Activated CD4-positive, alpha-beta memory T cell treated with anti-CD3 and anti-CD28 coated beads, Interleukin-2, amount 10 ng/mL, durations not matched to agents 7 days and 5 days (primary cell): Measurements from ENCODE around the gene NKX2-2. TPM values are rescaled to one million over a fixed set of nuclear protein-coding genes. Genes with fewer than 3 reads are reported as not detected.
"Not testable (repeated sequence)": the region's sequence is repeated elsewhere in the genome, so short reads cannot be mapped to it uniquely, and the experiment has no call there.

Experiments used
- CTCF ChIA-PET: fragments of 350-600 bp; sonication (Branson Sonifier 250); formaldehyde crosslinking; loops from one replicate; lab custom pipeline; 2021; ENCODE audit warnings: antibody characterized with exemption, inconsistent platforms; lab: Charles Lee
- POLR2A ChIA-PET: fragments of 350-600 bp; sonication (Branson Sonifier 250); formaldehyde crosslinking; loops from one replicate; lab custom pipeline; 2021; ENCODE audit warnings: antibody characterized with exemption; lab: Charles Lee
- DNase-seq: peaks from one replicate; pipeline ENCODE4 v3.0.0-alpha.2; 2020
- H3K27ac Mint-ChIP-seq: one replicate; pipeline ENCODE4 v1.8.0; 2021; ENCODE audit warnings: mild to moderate bottlenecking, mixed read lengths
- H3K27me3 Mint-ChIP-seq: one replicate; pipeline ENCODE4 v1.8.0; 2021; ENCODE audit warnings: mixed read lengths
- H3K36me3 Mint-ChIP-seq: one replicate; pipeline ENCODE4 v1.8.0; 2021; ENCODE audit warnings: low read depth, mixed read lengths
- H3K4me1 Mint-ChIP-seq: one replicate; pipeline ENCODE4 v1.8.0; 2021; ENCODE audit warnings: mixed read lengths
- H3K4me3 Mint-ChIP-seq: one replicate; pipeline ENCODE4 v1.8.0; 2021; ENCODE audit warnings: mild to moderate bottlenecking, mixed read lengths
- H3K9me3 Mint-ChIP-seq: one replicate; pipeline ENCODE4 v1.8.0; 2021; ENCODE audit warnings: mixed read lengths
- total RNA-seq, 2 experiments: library from RNA; stranded (reverse); gene quantifications; one replicate each; pipeline ENCODE4 v1.2.3, GENCODE V29; 2021

The NKX2-2 gene
- total RNA-seq, 2 experiments from 2014 or later, result not detected

DNA sequence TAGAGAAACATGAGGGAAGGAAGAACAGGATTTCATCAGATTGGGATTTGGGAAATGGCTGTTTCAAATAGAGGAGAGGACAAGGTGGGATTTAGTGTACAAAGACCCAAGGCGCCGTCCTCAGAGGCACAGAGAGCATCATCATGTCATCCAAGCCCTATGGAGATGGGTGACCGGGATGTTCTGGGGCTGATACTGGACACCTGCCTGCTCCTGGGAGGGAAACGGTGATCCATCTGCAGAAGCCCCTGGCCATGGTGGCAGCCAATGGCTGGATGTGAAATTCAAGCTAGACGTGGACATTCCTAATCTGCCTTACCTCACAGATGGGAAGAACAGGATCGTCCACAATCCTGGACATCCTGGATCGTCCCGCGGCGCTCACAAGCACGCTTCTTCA, 12.7 kb downstream of the NKX2-2 start:
- DNase-seq, result no peak
- Mint-ChIP-seq H3K36me3 (no peaks in the 10 kb centered on the region), H3K27ac (no peak overlapping the region), H3K27me3 (peaks cover 23% of the 10 kb centered on the region), H3K9me3 (no peaks in the 10 kb centered on the region), H3K4me1 (peaks cover 16% of the 10 kb centered on the region), H3K4me3 (no peak overlapping the region)
- ChIA-PET POLR2A (interaction anchor here (1.2 kb wide), 1 partner anchor 266 kb away, joined by 3 read pairs; no protein-coding TSS in a partner anchor), CTCF (interaction anchor here (7.3 kb wide), 1 partner anchor 263 kb away, joined by 209 read pairs; no protein-coding TSS in a partner anchor)

DNA sequence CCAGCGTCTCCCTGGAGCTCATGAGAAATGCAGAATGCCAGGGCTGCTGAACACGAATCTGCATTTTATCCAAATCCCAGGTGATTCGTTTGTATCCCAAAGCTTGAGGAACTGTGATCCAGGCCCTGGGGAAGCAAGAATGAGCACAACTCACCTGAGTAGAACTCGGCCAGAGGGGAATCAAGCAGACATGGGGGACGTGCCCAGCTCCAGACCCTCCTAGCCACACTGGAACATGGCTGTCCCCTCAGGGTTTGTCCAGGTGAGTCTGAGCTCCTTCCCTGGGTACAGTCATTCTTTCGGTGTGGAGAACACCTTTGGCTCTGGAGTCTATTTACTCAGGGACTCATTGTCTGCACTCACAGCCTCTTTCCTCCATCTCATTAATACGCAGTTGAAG, 13.3 kb downstream of the NKX2-2 start:
- Mint-ChIP-seq H3K27ac (no peak overlapping the region), H3K4me3 (no peak overlapping the region), H3K4me1 (peaks cover 16% of the 10 kb centered on the region), H3K9me3 (no peaks in the 10 kb centered on the region), H3K27me3 (peaks cover 23% of the 10 kb centered on the region), H3K36me3 (no peaks in the 10 kb centered on the region)
- POLR2A ChIA-PET, result interaction anchor here (1.2 kb wide), 1 partner anchor 266 kb away, joined by 3 read pairs; no protein-coding TSS in a partner anchor
- CTCF ChIA-PET, result interaction anchor here (1.1 kb wide), 1 partner anchor 264 kb away, joined by 4 read pairs; no protein-coding TSS in a partner anchor
- no peak for DNase-seq

DNA sequence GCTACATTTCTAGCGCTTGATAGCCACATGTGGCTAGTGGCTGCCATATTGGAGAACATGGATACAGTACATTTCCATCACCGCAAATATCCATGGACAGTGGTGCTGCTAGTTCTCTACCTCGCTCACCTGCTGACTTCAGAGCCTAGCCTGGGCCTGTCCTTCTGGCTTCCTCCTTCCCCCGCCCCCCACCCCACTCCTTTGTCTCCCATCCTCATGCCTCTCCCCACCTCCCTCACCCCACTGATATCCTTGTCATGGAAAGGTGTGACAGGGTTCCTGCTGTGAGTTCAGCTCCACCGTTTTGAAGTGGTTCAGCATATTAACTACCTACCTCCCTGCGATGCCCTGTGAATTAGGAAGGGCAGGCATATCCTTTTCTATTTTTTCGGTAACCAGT, 14.2 kb downstream of the NKX2-2 start:
- no peak overlapping the region for H3K27ac Mint-ChIP-seq
- H3K36me3 Mint-ChIP-seq, result no peaks in the 10 kb centered on the region
- no peak for DNase-seq
- H3K27me3 Mint-ChIP-seq, result peaks cover 17% of the 10 kb centered on the region
- POLR2A ChIA-PET, result no interaction called here
- no peaks in the 10 kb centered on the region for H3K9me3 Mint-ChIP-seq
- CTCF ChIA-PET, result interaction anchor here (1.1 kb wide), 1 partner anchor 263 kb away, joined by 4 read pairs; no protein-coding TSS in a partner anchor
- H3K4me1 Mint-ChIP-seq, result peaks cover 11% of the 10 kb centered on the region
- no peak overlapping the region for H3K4me3 Mint-ChIP-seq

DNA sequence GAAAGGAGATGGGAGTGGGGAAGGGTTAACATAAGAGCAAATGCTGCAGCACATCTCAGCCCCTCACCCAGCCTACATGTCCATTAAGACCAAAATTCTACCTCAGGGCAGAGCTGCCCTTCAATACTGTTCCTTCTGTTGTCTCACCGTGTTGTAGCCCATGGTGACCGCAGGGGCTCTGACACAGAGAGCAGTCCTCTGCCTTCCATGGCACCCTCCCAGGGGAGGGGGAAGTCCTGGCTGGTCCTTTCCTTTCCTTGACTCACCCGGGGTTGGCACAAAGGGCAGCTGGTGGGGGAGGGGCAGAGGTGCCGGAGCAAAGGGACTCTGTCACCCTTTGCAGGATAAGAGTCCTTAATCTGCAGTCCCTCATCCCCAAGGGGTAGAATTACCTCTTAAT, 15.2 kb downstream of the NKX2-2 start:
- ChIA-PET CTCF (interaction anchor here (0.5 kb wide), 1 partner anchor 316 kb away, joined by 5 read pairs; no protein-coding TSS in a partner anchor), POLR2A (no interaction called here)
- no peaks in the 10 kb centered on the region for H3K9me3 Mint-ChIP-seq
- H3K36me3 Mint-ChIP-seq, result no peaks in the 10 kb centered on the region
- H3K27me3 Mint-ChIP-seq, result peaks cover 16% of the 10 kb centered on the region
- no peak overlapping the region for H3K27ac Mint-ChIP-seq
- no peak overlapping the region for H3K4me3 Mint-ChIP-seq
- peaks cover 7% of the 10 kb centered on the region for H3K4me1 Mint-ChIP-seq
- no peak for DNase-seq

DNA sequence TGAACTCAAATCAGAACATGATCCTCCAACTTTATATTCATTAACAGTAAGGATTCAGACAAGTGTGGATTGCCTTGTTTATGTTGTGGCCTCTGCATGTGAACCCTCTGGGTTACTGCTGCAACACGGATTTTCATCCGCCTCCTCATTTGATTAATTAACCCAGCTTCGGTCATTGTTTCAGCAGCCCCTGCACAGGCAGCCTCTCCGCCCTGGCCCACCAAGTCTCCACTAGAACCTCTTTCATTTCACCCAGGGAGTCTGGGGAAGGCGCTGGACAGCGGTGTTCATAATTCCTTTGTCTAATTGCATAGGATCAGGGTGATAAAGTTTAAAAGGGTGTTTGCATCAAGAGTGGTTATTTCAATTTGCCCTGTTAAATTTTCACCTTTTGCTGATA, 15.7 kb downstream of the NKX2-2 start:
- H3K9me3 Mint-ChIP-seq, result no peaks in the 10 kb centered on the region
- CTCF ChIA-PET, result interaction anchor here (0.5 kb wide), 1 partner anchor 315 kb away, joined by 5 read pairs; no protein-coding TSS in a partner anchor
- H3K27me3 Mint-ChIP-seq, result peaks cover 14% of the 10 kb centered on the region
- H3K4me3 Mint-ChIP-seq, result no peak overlapping the region
- POLR2A ChIA-PET, result no interaction called here
- H3K4me1 Mint-ChIP-seq, result peaks cover 3% of the 10 kb centered on the region
- DNase-seq, result no peak
- H3K36me3 Mint-ChIP-seq, result no peaks in the 10 kb centered on the region
- no peak overlapping the region for H3K27ac Mint-ChIP-seq

DNA sequence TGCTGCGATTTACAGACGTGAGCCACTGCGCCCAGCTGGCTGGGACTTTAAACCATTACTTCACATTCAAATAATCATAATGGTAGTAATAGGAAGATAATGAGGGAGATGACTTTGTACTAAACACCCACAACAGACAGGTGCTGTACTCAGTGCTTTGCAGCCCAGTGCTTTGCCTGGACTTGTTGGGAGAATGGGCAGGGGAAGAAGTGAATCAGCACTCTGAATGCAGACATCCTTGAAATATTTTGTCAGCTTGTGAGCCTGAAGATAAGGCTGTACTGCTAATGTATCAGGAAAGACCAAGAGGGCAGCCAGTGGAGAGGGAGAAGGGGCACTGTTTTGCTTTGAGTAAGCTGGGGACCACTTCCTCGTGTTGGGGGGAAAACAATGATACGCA, 17.4 kb downstream of the NKX2-2 start:
- Mint-ChIP-seq H3K27ac (no peak overlapping the region), H3K36me3 (no peaks in the 10 kb centered on the region), H3K4me1 (no peaks in the 10 kb centered on the region), H3K9me3 (no peaks in the 10 kb centered on the region), H3K4me3 (no peak overlapping the region), H3K27me3 (peaks cover 25% of the 10 kb centered on the region)
- ChIA-PET POLR2A (no interaction called here), CTCF (interaction anchor here (0.7 to 1.3 kb wide), 3 partner anchors 9 to 261 kb away, joined by 3 read pairs; no protein-coding TSS in a partner anchor)
- DNase-seq, result no peak

DNA sequence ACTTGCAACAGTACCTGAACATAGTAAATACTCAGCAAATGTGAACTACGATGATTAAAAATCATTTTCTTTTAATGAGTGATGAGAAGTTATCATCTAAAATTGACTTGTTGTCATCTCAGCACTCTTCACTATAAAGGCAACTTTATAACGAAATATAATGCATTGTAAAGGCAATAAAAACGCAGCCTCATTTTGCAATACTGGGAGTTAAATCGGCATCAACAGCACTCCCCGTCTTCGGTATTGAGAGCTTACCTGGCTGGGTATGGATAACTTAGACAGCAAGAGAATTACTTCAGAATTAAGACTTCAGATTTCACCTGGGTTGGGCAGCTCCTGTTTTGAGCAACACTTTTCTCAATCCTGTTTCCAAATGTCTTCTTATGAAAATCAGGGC, 20.8 kb downstream of the NKX2-2 start:
- Mint-ChIP-seq H3K27me3 (peaks cover 43% of the 10 kb centered on the region), H3K27ac (no peak overlapping the region), H3K9me3 (no peaks in the 10 kb centered on the region), H3K4me1 (no peaks in the 10 kb centered on the region), H3K4me3 (no peak overlapping the region), H3K36me3 (no peaks in the 10 kb centered on the region)
- ChIA-PET CTCF (no interaction called here), POLR2A (no interaction called here)
- DNase-seq, result no peak

DNA sequence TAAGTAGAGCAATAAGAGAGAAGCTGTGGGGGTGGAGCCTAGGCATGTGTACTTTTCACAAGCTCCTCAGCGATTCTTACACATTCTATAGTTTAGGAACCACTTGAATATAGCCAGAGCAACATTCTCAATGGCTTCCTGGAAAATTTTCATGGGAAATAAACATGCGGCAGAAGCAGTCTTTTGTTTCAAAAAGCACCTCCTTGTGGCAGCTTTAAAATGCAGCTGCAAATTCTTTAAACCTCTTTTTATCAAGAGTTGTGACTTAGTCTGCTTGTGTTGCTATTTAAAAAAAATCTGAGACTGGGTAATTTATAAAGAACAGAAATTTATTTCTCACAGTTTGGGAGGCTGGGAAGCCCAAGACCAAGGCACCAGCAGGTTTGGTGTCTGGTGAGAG, 23.8 kb downstream of the NKX2-2 start:
- H3K4me1 Mint-ChIP-seq, result no peaks in the 10 kb centered on the region
- no peak for DNase-seq
- no peak overlapping the region for H3K27ac Mint-ChIP-seq
- H3K4me3 Mint-ChIP-seq, result no peak overlapping the region
- no peaks in the 10 kb centered on the region for H3K9me3 Mint-ChIP-seq
- POLR2A ChIA-PET, result no interaction called here
- H3K27me3 Mint-ChIP-seq, result peaks cover 46% of the 10 kb centered on the region
- no peaks in the 10 kb centered on the region for H3K36me3 Mint-ChIP-seq
- CTCF ChIA-PET, result interaction anchor here (0.9 kb wide), 1 partner anchor 254 kb away, joined by 3 read pairs; no protein-coding TSS in a partner anchor

DNA sequence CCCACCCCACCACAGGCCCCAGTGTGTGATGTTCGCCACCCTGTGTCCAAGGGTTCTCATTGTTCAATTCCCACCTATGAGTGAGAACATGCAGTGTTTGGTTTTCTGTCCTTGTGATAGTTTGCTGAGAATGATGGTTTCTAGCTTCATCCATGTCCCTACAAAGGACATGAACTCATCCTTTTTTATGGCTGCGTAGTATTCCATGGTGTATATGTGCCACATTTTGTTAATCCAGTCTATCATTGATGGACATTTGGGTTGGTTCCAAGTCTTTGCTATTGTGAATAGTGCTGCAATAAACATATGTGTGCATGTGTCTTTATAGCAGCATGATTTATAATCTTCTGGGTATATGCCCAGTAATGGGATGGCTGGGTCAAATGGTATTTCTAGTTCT, 33.7 kb downstream of the NKX2-2 start:
- CTCF ChIA-PET, H3K9me3 Mint-ChIP-seq, H3K27ac Mint-ChIP-seq, POLR2A ChIA-PET, H3K4me3 Mint-ChIP-seq, H3K4me1 Mint-ChIP-seq, DNase-seq, H3K36me3 Mint-ChIP-seq: not testable (repeated sequence)
- H3K27me3 Mint-ChIP-seq, result peaks cover 35% of the 10 kb centered on the region

DNA sequence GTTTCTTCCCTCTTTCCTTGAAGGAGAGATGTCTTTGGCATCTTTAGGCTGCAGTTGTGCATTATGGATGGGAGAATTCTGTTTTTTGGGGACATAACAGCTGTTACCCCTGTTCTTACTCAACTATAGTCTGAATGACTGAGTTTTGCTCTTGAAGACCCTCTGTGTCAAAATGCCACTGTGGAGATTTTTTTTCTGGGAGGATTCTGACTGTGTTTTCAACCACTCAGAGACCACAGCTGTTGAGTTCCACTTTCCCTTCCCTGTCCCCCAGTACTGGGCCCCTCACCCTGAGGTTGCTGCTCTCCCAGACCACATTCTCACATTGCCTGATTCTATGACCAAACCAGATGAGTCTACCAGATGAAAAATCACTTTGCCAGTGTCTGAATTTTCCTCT, 48.1 kb downstream of the NKX2-2 start:
- POLR2A ChIA-PET, result no interaction called here
- H3K27me3 Mint-ChIP-seq, result peaks cover 9% of the 10 kb centered on the region
- H3K9me3 Mint-ChIP-seq, result no peaks in the 10 kb centered on the region
- CTCF ChIA-PET, result no interaction called here
- DNase-seq, result no peak
- H3K36me3 Mint-ChIP-seq, result no peaks in the 10 kb centered on the region
- no peak overlapping the region for H3K4me3 Mint-ChIP-seq
- no peaks in the 10 kb centered on the region for H3K4me1 Mint-ChIP-seq
- H3K27ac Mint-ChIP-seq, result no peak overlapping the region

DNA sequence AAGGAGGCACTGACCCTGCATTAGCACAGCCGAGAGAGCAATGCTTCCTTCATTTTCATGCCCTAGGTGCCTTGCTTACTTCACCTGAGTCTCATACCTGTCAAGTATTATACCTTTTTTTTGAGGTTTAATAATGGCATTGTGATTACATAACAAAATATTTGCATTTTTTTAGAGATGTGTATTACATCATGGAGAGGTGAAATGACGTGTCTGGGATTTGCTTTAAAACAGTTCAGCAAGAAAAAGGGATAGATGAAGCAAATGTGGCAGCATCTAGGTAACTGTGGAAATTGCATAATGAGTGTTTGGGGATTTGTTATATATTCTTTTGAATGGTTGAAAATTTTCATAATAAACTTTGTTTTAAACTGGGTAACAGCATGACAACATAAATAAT, 48.9 kb downstream of the NKX2-2 start:
- ChIA-PET CTCF (no interaction called here), POLR2A (no interaction called here)
- no peaks in the 10 kb centered on the region for H3K9me3 Mint-ChIP-seq
- H3K4me1 Mint-ChIP-seq, result no peaks in the 10 kb centered on the region
- H3K27ac Mint-ChIP-seq, result no peak overlapping the region
- no peak for DNase-seq
- H3K27me3 Mint-ChIP-seq, result peaks cover 9% of the 10 kb centered on the region
- no peak overlapping the region for H3K4me3 Mint-ChIP-seq
- no peaks in the 10 kb centered on the region for H3K36me3 Mint-ChIP-seq

Other genes starting within 250 kb of the NKX2-2 start
- 10 to 100 TPM; 68.0 to 70.4 TPM for gene XRN2, start 210.7 kb downstream of the NKX2-2 start, total RNA-seq
- not detected for gene NKX2-4, start 116.5 kb downstream of the NKX2-2 start, total RNA-seq
- gene PAX1, start 191.6 kb upstream of the NKX2-2 start, total RNA-seq, result not detected